ENCODE measurements around the gene TRPV4. TPM values are rescaled to one million over a fixed set of nuclear protein-coding genes. Genes with fewer than 3 reads are reported as not detected.

The TRPV4 gene
- total RNA-seq, 2 donors from 2014 or later, result not detected

DNA sequence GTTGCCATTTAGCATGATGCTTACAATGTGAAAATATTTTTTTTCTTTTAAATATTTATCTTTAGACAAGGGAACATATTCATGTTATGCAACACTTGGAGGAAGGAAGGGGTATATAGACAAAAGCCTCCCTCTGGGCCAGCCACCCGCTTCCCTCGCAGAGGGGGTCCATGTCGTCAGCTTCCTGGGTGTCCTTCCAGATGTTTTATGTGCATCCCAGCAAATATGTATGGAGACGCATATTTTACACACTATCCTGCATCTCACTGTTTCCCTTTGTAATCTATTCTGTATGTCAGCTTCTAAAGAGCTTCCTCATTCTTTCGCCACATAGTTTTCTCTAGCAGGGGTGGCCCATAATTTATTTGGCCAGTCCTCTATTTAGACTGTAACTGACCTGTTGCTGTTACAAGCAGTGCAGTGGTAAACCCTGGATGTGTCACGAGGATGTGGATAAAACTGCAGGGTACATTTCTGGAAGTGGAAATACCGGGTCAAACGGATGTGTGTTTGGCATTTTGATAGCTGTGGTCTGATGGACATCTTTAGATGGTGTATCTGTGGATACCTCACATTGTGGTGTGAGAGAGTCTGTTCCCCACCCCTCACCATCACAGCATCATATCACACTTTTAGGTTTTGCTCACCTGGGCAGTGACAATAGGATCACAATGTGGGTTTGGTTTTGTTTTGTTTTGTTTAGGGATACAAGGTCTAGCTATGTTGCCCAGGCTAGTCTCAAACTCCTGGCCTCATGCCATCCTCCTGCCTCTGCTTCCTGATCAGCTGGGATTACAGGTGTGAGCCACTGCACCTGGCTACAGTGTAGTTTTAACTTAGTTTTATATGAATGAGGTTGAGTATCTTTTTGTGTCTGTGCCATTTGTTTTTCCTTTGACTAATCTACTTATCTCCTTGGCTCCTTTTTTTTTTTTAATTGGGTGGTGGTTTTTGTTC is 87.9 kb downstream of the TRPV4 start:
- H3K36me3 Mint-ChIP-seq (ENCODE audit: insufficient read depth in 2 of 2), result no peaks in the 10 kb centered on the region
- no peaks in the 10 kb centered on the region for H3K4me1 Mint-ChIP-seq (ENCODE audit: low read depth)
- H3K27ac Mint-ChIP-seq, result no peak overlapping the region
- no peaks in the 10 kb centered on the region for H3K27me3 Mint-ChIP-seq (ENCODE audit: low read depth)
- DNase-seq, result no peak
- no peak overlapping the region for H3K4me3 Mint-ChIP-seq
- H3K9me3 Mint-ChIP-seq, result no peaks in the 10 kb centered on the region
- ATAC-seq (replicated peaks in 1 of 2), result no peak

DNA sequence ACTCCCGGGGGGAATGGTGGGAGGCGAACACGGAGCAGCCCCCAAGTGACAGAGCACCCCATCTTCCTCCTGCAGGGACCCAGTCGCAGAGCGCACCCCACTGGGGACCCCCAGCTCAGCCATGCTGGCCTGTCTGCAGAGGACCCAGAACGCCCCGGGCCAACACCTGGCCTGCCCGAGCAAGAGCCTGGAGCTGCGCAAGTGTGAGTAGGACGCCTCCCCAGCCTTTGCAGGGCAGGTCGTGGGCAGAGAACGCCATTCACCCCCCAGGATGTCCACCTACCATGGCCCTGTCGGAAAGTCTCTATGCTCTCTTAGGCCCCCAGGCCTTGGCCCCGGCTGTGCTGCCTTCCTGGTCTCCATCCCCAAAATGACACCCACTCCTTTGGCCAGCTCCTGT is 89.2 kb downstream of the TRPV4 start:
- Mint-ChIP-seq H3K27me3 (ENCODE audit: low read depth) (no peaks in the 10 kb centered on the region), H3K9me3 (no peaks in the 10 kb centered on the region), H3K36me3 (ENCODE audit: insufficient read depth in 2 of 2) (no peaks in the 10 kb centered on the region), H3K4me3 (no peak overlapping the region), H3K27ac (no peak overlapping the region), H3K4me1 (ENCODE audit: low read depth) (no peaks in the 10 kb centered on the region)
- ATAC-seq (replicated peaks in 1 of 2) (no peak), DNase-seq (no peak)

- Mint-ChIP-seq H3K9me3 (no peaks in the 10 kb centered on the region), H3K27me3 (ENCODE audit: low read depth) (no peaks in the 10 kb centered on the region), H3K27ac (no peak overlapping the region), H3K4me3 (no peak overlapping the region), H3K36me3 (ENCODE audit: insufficient read depth in 2 of 2) (no peaks in the 10 kb centered on the region), H3K4me1 (ENCODE audit: low read depth) (no peaks in the 10 kb centered on the region)
- DNase-seq (no peak), ATAC-seq (replicated peaks in 1 of 2) (no peak)
Observed at GRCh38 chr12:109743076-109743910, 89.9 kb downstream of the TRPV4 start.

DNA sequence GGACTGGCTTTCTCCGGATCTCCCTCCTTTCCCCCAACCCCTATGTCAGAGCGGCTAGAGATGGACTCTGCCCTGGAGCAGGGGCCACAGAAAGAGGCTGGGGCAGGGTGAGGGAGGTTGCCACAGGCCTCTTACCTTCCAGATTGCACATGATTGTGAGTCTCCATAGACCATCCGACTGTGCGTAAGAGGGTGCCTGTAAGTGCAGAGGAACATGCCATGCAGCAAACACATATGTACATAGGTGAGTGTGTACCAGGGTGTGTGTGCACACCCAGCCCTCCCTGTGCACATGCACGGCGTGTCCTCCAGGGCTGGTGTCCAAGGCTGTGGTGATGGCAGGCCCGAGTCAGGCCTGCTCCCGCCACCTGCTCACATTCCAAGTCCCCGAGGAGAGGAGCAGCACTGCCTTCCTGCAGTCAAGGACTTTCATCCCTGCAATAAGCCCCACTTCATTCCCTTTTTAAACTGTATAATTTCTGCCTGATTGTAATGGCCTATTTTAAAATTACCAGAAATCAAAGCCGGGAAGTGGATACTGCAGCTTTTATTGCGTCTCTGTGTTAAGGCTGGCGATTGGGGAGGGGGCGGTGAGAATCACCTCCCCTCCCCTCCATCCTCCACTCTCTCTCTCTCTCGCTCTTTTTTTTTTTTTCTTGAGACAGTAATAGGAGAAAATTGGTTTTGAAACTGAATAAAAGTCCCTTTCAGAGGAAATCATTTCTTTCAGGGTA is 91.1 kb downstream of the TRPV4 start:
- ATAC-seq (replicated peaks in 1 of 2) (no peak), DNase-seq (no peak)
- Mint-ChIP-seq H3K4me1 (ENCODE audit: low read depth) (no peaks in the 10 kb centered on the region), H3K27me3 (ENCODE audit: low read depth) (no peaks in the 10 kb centered on the region), H3K4me3 (no peak overlapping the region), H3K9me3 (no peaks in the 10 kb centered on the region), H3K27ac (no peak overlapping the region), H3K36me3 (ENCODE audit: insufficient read depth in 2 of 2) (no peaks in the 10 kb centered on the region)

DNA sequence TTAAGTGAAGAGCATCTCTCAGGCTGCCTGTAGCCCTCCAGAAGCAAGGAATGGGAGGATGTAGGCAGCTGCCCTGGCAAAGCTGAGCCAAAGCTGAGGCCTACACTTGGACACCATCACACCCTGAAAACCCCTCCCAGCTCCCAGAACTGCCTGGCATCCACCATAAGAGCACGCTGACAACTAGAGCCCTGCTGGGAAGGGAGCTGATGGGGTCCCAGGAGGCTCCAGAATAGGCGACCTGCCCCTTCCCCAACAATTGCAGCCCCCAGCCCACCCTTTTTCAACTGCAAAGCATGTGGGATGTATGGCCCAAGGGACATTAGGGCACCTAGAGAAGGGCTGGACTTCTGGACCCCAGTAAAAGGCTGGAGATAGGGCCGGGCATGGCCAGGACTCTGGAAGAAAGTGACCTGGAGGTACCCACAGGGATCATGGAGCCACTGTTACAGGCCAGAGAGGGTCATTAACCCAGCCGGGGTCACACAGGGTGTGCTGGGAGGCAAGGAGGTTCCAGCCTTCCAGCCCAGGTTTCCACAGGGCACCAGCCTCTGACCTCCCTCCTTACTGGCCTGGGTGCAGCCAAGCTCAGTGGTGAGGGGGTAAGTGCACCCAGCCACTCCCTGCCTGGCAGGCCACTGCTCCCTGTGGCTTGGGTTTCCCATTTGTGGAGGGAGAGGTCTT is 91.8 kb downstream of the TRPV4 start:
- Mint-ChIP-seq H3K4me1 (ENCODE audit: low read depth) (no peaks in the 10 kb centered on the region), H3K36me3 (ENCODE audit: insufficient read depth in 2 of 2) (no peaks in the 10 kb centered on the region), H3K27ac (no peak overlapping the region), H3K27me3 (ENCODE audit: low read depth) (no peaks in the 10 kb centered on the region), H3K9me3 (no peaks in the 10 kb centered on the region), H3K4me3 (no peak overlapping the region)
- no peak for ATAC-seq (replicated peaks in 1 of 2)
- DNase-seq, result no peak

DNA sequence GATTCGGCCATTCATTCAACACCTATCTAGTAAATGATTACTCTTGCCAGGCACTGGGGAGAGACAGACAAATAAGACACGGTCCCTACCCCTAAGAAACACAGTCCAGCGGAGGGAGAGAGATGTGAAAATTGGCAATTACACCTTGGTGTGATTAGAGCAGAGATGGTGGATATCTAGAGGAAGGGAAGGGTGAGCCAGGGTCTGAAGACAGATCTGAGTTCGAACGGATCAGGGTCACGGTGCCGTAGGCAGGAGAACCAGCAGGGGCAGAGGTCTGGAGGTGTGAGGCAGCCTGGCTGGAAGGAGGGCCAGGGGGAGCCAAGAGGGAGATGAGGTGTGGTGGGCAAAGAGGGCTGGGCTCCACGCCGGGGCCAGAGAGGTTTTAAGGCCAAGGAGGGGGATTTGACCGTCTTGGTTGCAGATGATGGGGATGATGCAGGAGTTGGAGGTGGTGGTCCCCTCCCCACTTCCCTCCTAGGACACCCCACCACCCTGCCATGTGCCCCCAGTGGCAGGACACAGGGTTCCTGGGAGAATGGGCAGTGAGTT is 92.4 kb downstream of the TRPV4 start:
- ATAC-seq (replicated peaks in 1 of 2) (no peak), DNase-seq (no peak)
- no peak overlapping the region for H3K27ac Mint-ChIP-seq
- H3K9me3 Mint-ChIP-seq, result no peaks in the 10 kb centered on the region
- no peaks in the 10 kb centered on the region for H3K36me3 Mint-ChIP-seq (ENCODE audit: insufficient read depth in 2 of 2)
- peaks cover under 1% of the 10 kb centered on the region for H3K27me3 Mint-ChIP-seq (ENCODE audit: low read depth)
- H3K4me1 Mint-ChIP-seq (ENCODE audit: low read depth), result no peaks in the 10 kb centered on the region
- no peak overlapping the region for H3K4me3 Mint-ChIP-seq

DNA sequence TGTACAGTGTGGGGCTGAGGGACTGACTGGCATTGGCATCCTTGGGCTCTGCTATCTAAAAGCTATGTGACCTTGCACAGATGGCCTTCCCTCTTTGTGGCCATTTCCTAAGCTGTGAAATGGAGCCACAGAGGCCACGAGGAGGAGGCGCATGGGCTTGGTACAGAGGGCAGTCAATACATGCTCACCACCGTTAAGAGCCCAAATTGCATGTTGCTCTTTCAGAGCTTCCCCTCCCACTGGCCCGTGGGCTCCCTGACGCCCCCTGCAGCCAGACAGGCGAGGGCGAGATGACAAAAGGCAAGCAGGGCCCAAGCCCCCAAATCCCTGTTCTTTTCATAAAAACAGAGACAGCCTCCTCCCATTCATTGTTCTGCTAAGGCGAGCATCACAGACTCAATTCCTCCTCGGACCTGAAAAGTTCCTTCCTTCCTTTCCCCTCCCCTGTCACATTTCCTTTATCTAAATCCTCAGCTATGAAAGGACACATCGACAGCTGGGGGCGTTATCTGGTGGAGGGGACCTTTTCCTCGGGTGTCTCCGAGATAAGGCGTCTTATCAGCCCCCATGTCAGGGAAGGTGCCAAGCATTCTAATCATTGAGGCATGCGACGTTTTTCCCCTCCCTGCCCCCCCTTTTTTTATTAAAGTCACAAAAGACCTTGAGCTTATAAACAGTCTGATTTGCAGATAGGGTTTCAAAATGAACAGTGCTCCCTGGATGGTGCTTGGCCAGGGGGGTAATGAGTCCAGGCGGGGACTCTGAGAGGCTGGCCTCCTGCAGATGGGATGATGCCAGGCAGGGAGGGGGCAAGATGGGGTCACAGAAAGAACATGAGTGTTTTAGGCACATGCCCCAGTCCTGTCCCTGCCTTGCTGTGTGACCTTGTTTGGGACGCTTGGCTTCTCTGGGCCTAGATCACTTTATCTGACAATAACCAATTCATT is 93.2 kb downstream of the TRPV4 start:
- ATAC-seq (replicated peaks in 1 of 2) (no peak), DNase-seq (no peak)
- Mint-ChIP-seq H3K27me3 (ENCODE audit: low read depth) (peaks cover 8% of the 10 kb centered on the region), H3K27ac (no peak overlapping the region), H3K36me3 (ENCODE audit: insufficient read depth in 2 of 2) (no peaks in the 10 kb centered on the region), H3K4me1 (ENCODE audit: low read depth) (no peaks in the 10 kb centered on the region), H3K4me3 (no peak overlapping the region), H3K9me3 (no peaks in the 10 kb centered on the region)

DNA sequence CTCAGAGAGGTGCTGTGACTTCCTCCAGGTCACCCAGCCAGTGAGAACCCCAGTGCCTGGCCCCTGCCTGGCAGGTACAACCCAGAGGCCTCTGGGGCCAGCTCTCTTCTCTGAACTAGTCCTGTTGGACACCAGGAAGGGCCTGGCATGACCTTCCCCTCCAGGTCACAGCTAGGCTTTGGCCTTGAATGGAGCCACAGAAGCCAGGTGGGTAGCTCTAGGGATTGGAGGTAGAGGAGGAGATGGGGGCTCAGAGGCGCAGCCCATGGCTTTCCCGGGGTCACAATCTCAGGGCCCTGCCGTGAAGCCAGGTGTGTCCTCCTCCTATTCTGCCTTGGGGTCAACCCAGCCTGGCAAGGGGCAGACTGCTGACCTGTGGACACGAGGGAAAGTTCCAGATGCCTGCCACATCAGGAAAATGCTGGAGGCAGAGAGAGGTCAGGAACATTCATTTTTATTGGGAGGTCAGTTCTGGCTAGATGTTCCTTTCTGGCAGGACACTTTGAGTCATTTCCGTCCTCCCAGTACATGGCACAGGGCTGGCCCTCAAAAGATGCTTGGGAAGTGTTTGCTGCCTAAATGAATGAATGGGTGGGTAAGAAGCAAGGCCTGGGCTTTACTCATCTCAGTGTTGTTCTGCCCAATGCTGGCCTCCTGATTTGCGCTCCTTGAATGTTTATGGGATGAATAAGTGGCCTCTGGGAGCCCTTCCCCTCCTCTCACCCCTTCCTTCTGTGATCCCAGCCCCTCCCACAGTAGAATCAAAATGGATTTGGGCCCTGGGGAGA is 94.1 kb downstream of the TRPV4 start:
- ATAC-seq (replicated peaks in 1 of 2) (no peak), DNase-seq (no peak)
- no peak overlapping the region for H3K4me3 Mint-ChIP-seq
- peaks cover 17% of the 10 kb centered on the region for H3K27me3 Mint-ChIP-seq (ENCODE audit: low read depth)
- no peaks in the 10 kb centered on the region for H3K9me3 Mint-ChIP-seq
- H3K36me3 Mint-ChIP-seq (ENCODE audit: insufficient read depth in 2 of 2), result no peaks in the 10 kb centered on the region
- no peaks in the 10 kb centered on the region for H3K4me1 Mint-ChIP-seq (ENCODE audit: low read depth)
- H3K27ac Mint-ChIP-seq, result no peak overlapping the region

- Mint-ChIP-seq H3K4me1 (ENCODE audit: low read depth) (no peaks in the 10 kb centered on the region), H3K9me3 (no peaks in the 10 kb centered on the region), H3K27ac (no peak overlapping the region), H3K27me3 (ENCODE audit: low read depth) (peaks cover 21% of the 10 kb centered on the region), H3K36me3 (ENCODE audit: insufficient read depth in 2 of 2) (no peaks in the 10 kb centered on the region), H3K4me3 (no peak overlapping the region)
- DNase-seq (no peak), ATAC-seq (replicated peaks in 1 of 2) (no peak)
Observed at GRCh38 chr12:109738209-109738608, 95.0 kb downstream of the TRPV4 start.

DNA sequence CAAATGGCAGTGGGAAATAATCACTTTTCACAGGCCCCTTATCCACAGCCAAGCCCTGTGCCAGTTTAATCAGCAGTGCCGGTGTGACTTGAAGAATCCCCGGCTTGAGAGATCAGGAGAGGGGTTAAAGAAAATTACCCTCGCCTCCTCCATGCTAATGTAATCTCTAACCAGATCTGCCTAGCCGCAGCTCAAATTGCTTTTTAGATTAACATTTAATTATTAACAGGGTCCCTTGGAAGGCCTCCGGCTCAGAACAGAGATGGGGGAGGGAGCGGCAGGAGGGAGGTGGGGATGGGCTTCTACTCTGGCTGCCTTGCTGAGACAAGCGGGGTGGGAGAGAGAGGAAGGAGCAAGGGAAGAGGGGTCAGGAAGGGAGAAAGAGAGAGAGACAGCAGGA is 95.6 kb downstream of the TRPV4 start:
- Mint-ChIP-seq H3K9me3 (no peaks in the 10 kb centered on the region), H3K27me3 (ENCODE audit: low read depth) (peaks cover 21% of the 10 kb centered on the region), H3K27ac (no peak overlapping the region), H3K36me3 (ENCODE audit: insufficient read depth in 2 of 2) (no peaks in the 10 kb centered on the region), H3K4me3 (no peak overlapping the region), H3K4me1 (ENCODE audit: low read depth) (no peaks in the 10 kb centered on the region)
- DNase-seq, result no peak
- ATAC-seq (replicated peaks in 1 of 2), result no peak

- H3K36me3 Mint-ChIP-seq (ENCODE audit: insufficient read depth in 2 of 2), result no peaks in the 10 kb centered on the region
- DNase-seq (no peak), ATAC-seq (replicated peaks in 1 of 2) (no peak)
- H3K4me3 Mint-ChIP-seq, result no peak overlapping the region
- peaks cover 21% of the 10 kb centered on the region for H3K27me3 Mint-ChIP-seq (ENCODE audit: low read depth)
- no peaks in the 10 kb centered on the region for H3K4me1 Mint-ChIP-seq (ENCODE audit: low read depth)
- H3K27ac Mint-ChIP-seq, result no peak overlapping the region
- no peaks in the 10 kb centered on the region for H3K9me3 Mint-ChIP-seq
Observed at GRCh38 chr12:109737126-109737525, 96.1 kb downstream of the TRPV4 start.
